ENCODE measurements around the gene IPMK. TPM values are rescaled to one million over a fixed set of nuclear protein-coding genes. Genes with fewer than 3 reads are reported as not detected.

IPMK gene
- total RNA-seq, 1 experiment from 2014 or later, result 10.9 TPM

DNA sequence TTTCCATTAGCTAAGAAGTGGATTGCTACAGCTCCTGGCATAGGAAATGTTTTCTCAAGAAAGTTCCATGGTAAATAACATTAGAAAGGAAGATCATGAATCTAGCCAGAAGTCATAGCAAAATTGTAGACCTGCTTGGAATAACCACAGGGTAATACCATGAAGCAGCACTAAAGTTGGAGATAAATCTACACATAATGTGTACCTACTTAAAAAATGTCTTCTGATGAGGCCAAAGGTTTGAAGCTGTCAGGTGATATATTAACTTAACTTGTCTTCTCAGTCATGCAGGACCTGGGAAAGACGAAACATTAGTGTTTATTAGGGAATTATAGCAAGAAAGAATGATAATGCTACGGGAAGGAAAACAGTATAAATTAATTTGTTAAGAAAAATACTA, 7.6 kb upstream of the IPMK start:
- Mint-ChIP-seq H3K27me3 (ENCODE audit: low read depth) (no peaks in the 10 kb centered on the region), H3K9me3 (no peaks in the 10 kb centered on the region; the same call in 1 of the 2 replicates), H3K4me3 (no peak overlapping the region), H3K27ac (no peak overlapping the region), H3K36me3 (peaks cover 22% of the 10 kb centered on the region), H3K4me1 (peaks cover 30% of the 10 kb centered on the region)
- ChIA-PET POLR2A (no interaction called here), CTCF (interaction anchor here (1.9 kb wide), 1 partner anchor 25 kb away, joined by 5 read pairs; no protein-coding TSS in a partner anchor)
- DNase-seq (ENCODE audit: low spot score), result no peak
- ATAC-seq, result no peak
- no peak for TF ChIP-seq OVOL2 (CRISPR knock-in tag; IDR thresholded peaks at IDR 0.05; ENCODE audit: borderline replicate concordance)
- no peak for TF ChIP-seq ATF1 (CRISPR knock-in tag; IDR thresholded peaks at IDR 0.05)
- TF ChIP-seq KAT7 (CRISPR knock-in tag; IDR thresholded peaks at IDR 0.05; ENCODE audit: borderline replicate concordance), result no peak
- TF ChIP-seq, protein P1, sequence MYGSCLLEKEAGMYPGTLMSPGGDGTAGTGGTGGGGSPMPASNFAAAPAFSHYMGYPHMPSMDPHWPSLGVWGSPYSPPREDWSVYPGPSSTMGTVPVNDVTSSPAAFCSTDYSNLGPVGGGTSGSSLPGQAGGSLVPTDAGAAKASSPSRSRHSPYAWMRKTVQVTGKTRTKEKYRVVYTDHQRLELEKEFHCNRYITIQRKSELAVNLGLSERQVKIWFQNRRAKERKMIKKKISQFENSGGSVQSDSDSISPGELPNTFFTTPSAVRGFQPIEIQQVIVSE (CRISPR knock-in tag; IDR thresholded peaks at IDR 0.05; ENCODE audit: borderline replicate concordance), result no peak
- no peak for TF ChIP-seq RELA (CRISPR knock-in tag; IDR thresholded peaks at IDR 0.05; ENCODE audit: borderline replicate concordance)
- no peak for TF ChIP-seq TEAD1 (CRISPR knock-in tag; IDR thresholded peaks at IDR 0.05)

DNA sequence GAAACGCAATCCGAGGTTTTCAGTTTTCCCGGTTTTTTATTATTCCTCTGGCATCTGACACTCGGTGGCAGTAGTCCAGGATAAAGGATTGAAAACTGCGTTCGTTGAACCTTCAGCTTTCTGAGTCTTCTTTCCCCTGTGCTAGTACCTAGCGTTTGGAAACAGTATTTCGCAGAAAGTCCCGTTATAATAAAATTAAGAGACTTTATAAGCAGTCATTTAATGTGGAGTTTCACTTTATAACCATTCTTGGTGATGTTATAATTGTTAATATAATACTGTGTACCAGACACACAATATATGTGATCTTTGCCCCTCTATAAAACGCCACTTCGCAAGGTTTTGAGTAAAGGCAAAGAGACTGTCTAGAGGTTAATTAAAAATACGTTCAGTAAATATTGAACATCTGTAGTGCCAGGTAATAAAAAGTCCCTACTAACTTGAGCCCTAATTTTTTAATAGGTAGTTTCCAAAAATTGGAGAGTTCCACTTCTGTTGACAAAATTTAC, 2.1 kb upstream of the IPMK start:
- no peak for DNase-seq (ENCODE audit: low spot score)
- no peak for ATAC-seq
- Mint-ChIP-seq H3K4me3 (peak overlapping the region; percentile 92), H3K27ac (peak overlapping the region; percentile 99), H3K27me3 (ENCODE audit: low read depth) (no peaks in the 10 kb centered on the region), H3K4me1 (peaks cover 40% of the 10 kb centered on the region), H3K9me3 (no peaks in the 10 kb centered on the region; the same call in 1 of the 2 replicates), H3K36me3 (peaks cover 5% of the 10 kb centered on the region; the same call in 1 of the 2 replicates)
- POLR2A ChIA-PET, result no interaction called here
- no peak for TF ChIP-seq JUN (CRISPR knock-in tag; IDR thresholded peaks at IDR 0.05)
- TF ChIP-seq, protein P2, sequence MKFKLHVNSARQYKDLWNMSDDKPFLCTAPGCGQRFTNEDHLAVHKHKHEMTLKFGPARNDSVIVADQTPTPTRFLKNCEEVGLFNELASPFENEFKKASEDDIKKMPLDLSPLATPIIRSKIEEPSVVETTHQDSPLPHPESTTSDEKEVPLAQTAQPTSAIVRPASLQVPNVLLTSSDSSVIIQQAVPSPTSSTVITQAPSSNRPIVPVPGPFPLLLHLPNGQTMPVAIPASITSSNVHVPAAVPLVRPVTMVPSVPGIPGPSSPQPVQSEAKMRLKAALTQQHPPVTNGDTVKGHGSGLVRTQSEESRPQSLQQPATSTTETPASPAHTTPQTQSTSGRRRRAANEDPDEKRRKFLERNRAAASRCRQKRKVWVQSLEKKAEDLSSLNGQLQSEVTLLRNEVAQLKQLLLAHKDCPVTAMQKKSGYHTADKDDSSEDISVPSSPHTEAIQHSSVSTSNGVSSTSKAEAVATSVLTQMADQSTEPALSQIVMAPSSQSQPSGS (CRISPR knock-in tag; IDR thresholded peaks at IDR 0.05; ENCODE audit: borderline replicate concordance, low read depth), result no peak
- no peak for TF ChIP-seq SMAD3 (CRISPR knock-in tag; IDR thresholded peaks at IDR 0.05; ENCODE audit: borderline replicate concordance)
- no peak for TF ChIP-seq JAZF1 (CRISPR knock-in tag; IDR thresholded peaks at IDR 0.05)
- no peak for TF ChIP-seq TEAD4 (CRISPR knock-in tag; IDR thresholded peaks at IDR 0.05)
- TF ChIP-seq, protein P3, sequence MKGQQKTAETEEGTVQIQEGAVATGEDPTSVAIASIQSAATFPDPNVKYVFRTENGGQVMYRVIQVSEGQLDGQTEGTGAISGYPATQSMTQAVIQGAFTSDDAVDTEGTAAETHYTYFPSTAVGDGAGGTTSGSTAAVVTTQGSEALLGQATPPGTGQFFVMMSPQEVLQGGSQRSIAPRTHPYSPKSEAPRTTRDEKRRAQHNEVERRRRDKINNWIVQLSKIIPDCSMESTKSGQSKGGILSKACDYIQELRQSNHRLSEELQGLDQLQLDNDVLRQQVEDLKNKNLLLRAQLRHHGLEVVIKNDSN (CRISPR knock-in tag; IDR thresholded peaks at IDR 0.05), result no peak
- CTCF ChIA-PET, result interaction anchor here (1.4 kb wide), 1 partner anchor 91 kb away, joined by 3 read pairs; no protein-coding TSS in a partner anchor

DNA sequence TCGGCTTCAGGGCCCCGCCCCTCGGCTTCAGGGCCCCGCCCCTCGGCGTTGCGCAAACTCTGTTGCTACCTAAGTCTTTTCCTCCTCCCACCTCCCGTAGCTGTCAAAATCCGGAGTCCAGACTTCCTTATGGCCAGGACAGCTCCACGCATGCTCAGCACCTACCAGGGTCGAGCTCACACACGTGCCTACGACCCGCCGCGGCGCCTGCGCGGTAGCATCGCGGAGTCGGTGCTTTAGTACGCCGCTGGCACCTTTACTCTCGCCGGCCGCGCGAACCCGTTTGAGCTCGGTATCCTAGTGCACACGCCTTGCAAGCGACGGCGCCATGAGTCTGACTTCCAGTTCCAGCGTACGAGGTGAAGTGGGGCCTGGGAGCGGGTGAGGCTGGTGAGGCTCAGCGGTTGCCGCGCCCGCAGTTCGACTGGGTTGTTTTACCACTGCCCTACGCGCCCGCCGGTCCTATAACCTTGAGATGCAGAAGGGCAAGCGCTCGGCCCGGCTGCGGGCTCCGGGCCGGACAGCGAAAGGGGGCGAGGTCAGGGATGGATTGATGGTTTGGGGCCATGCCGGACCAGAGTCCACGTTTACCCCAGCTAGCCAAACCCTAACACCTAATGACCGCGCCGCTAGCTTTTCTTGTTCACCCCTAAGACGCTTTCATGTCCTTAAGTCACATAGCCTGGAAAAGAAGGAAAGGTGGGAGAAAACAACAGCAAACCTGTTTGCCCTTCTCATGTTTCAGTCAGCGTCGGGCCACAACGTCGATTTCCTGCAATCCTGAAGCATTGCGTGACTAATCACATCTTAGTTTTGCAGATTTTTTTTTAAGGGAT, 1.5 kb upstream of the IPMK start, which contains the start of gene CISD1:
CISD1 (plus strand) TSS at position 217 of the 836 bp plus-strand sequence; CDS start at position 329, 112 bp downstream.
- H3K4me1 Mint-ChIP-seq, result peaks cover 45% of the 10 kb centered on the region
- no peaks in the 10 kb centered on the region; the same call in 1 of the 2 replicates for H3K9me3 Mint-ChIP-seq
- H3K36me3 Mint-ChIP-seq, result peaks cover 5% of the 10 kb centered on the region; the same call in 1 of the 2 replicates
- ATAC-seq (peak; percentile 82), DNase-seq (ENCODE audit: low spot score) (peak; percentile 95)
- ChIA-PET POLR2A (interaction anchor here (0.6 to 1.4 kb wide), 2 partner anchors 21 to 120 kb away, joined by 5 read pairs; no protein-coding TSS in a partner anchor), CTCF (interaction anchor here (0.5 to 2.0 kb wide), 8 partner anchors 11 to 131 kb away, joined by 3 to 8 read pairs (median 4); partner anchors contain the start of gene UBE2D1)
- peak within 1 kb of the TSS; percentile 99 for H3K27ac Mint-ChIP-seq
- no peaks in the 10 kb centered on the region for H3K27me3 Mint-ChIP-seq (ENCODE audit: low read depth)
- peak within 1 kb of the TSS; percentile 92 for H3K4me3 Mint-ChIP-seq
- TF ChIP-seq GRHL2 (CRISPR knock-in tag; IDR thresholded peaks at IDR 0.05; ENCODE audit: insufficient replicate concordance, severe bottlenecking) (no peak), CREM (CRISPR knock-in tag; IDR thresholded peaks at IDR 0.05) (peak; percentile 88), ZNF317 (CRISPR knock-in tag; IDR thresholded peaks at IDR 0.05; ENCODE audit: borderline replicate concordance, low read depth) (peak; percentile 61; the same call in 1 of the 2 replicates), ZNF219 (CRISPR knock-in tag; IDR thresholded peaks at IDR 0.05; ENCODE audit: borderline replicate concordance) (0 out of 2 replicates have a peak, but pooled peaks have one; percentile 85), EMX1 (CRISPR knock-in tag; IDR thresholded peaks at IDR 0.05) (no peak), SOX15 (CRISPR knock-in tag; IDR thresholded peaks at IDR 0.05) (no peak), FOXJ3 (CRISPR knock-in tag; IDR thresholded peaks at IDR 0.05; ENCODE audit: borderline replicate concordance) (0 out of 2 replicates have a peak, but pooled peaks have one; percentile 84)
- TF ChIP-seq, protein P4, sequence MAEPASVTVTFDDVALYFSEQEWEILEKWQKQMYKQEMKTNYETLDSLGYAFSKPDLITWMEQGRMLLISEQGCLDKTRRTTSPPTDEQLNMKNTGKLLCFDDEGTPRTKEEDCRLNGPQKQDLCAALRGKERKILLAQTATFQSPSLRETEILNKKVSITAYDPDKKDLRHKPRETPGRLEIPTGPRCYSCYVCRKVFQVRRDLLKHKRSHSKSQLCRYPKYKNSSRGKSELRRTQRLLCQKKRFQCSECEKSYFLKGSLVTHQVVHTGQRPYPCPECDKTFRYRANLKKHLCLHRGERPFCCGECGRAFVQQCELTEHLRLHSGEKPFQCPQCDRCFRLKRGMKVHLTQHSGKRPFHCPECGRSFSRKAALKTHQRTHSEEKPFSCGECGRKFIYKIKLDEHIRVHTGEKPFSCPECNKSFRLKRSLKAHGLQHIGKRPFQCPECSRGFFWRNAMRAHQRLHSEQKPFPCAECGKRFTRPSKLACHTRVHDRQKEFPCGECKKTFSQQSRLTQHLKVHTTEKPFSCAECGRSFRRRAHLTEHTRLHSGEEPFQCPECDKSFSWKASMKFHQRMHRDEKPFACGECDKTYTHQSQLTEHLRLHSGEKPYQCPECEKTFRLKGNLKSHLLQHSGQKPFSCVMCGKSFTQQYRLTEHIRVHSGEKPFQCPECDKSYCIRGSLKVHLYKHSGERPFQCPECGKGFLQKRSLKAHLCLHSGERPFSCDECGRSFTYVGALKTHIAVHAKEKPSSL (CRISPR knock-in tag; conservative IDR thresholded peaks at IDR 0.05), result no peak
- TF ChIP-seq, protein P2 (CRISPR knock-in tag; IDR thresholded peaks at IDR 0.05; ENCODE audit: borderline replicate concordance, low read depth), result peak; percentile 86; the same call in 1 of the 2 replicates
- TF ChIP-seq, protein P5, sequence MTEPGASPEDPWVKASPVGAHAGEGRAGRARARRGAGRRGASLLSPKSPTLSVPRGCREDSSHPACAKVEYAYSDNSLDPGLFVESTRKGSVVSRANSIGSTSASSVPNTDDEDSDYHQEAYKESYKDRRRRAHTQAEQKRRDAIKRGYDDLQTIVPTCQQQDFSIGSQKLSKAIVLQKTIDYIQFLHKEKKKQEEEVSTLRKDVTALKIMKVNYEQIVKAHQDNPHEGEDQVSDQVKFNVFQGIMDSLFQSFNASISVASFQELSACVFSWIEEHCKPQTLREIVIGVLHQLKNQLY (CRISPR knock-in tag; IDR thresholded peaks at IDR 0.05), result 0 out of 2 replicates have a peak, but pooled peaks have one; percentile 58

Data from WTC11 (cell line).